ENCODE measurements around the gene GFOD1. TPM values are rescaled to one million over a fixed set of nuclear protein-coding genes. Genes with fewer than 3 reads are reported as not detected.

GFOD1 gene
- total RNA-seq, 4 donors from 2014 or later: 21.8 to 49.4 (median 31.1) TPM

GRCh38 chr6:13419422-13420195 is 67.8 kb downstream of the GFOD1 start:
- peak overlapping the region in 2 of 4 donors; percentile 0 to 49 for H3K27ac ChIP-seq
- no peak for DNase-seq (ENCODE audit: low spot score in 2 of 2)
- H3K36me3 ChIP-seq: no peaks in the 10 kb centered on the region
- no peaks in the 10 kb centered on the region for H3K9me3 ChIP-seq
- 79 to 84% methylated on average over 26 of the region's 26 CpGs for WGBS, 2 donors
- no peaks in the 10 kb centered on the region for H3K27me3 ChIP-seq
- no peak overlapping the region for H3K4me3 ChIP-seq
- peaks cover 0 to 49% (median 21%) of the 10 kb centered on the region in 4 donors for H3K4me1 ChIP-seq
- no peak for TF ChIP-seq EP300 (IDR thresholded peaks at IDR 0.05)
- no peak for TF ChIP-seq POLR2A (IDR thresholded peaks at IDR 0.05)

GRCh38 chr6:13418844-13419243 is 68.6 kb downstream of the GFOD1 start:
- WGBS, 2 donors: 80 to 81% methylated on average over 5 of the region's 5 CpGs
- Histone ChIP-seq H3K27ac (peak overlapping the region in 1 of 4 donors; percentile 0), H3K27me3 (no peaks in the 10 kb centered on the region), H3K4me1 (peaks cover 0 to 56% (median 23%) of the 10 kb centered on the region in 4 donors), H3K36me3 (no peaks in the 10 kb centered on the region), H3K9me3 (no peaks in the 10 kb centered on the region), H3K4me3 (no peak overlapping the region)
- DNase-seq (ENCODE audit: low spot score in 2 of 2): no peak
- no peak for TF ChIP-seq POLR2A (IDR thresholded peaks at IDR 0.05)
- TF ChIP-seq EP300 (IDR thresholded peaks at IDR 0.05): no peak
- TF ChIP-seq CTCF (IDR thresholded peaks at IDR 0.05): no peak

- H3K9me3 ChIP-seq: no peaks in the 10 kb centered on the region
- no peaks in the 10 kb centered on the region for H3K36me3 ChIP-seq
- no peak overlapping the region for H3K4me3 ChIP-seq
- H3K27ac ChIP-seq: no peak overlapping the region
- TF ChIP-seq POLR2A (IDR thresholded peaks at IDR 0.05) (no peak), CTCF (IDR thresholded peaks at IDR 0.05) (no peak), EP300 (IDR thresholded peaks at IDR 0.05) (no peak)
- peaks cover 0 to 61% (median 25%) of the 10 kb centered on the region in 4 donors for H3K4me1 ChIP-seq
- no peaks in the 10 kb centered on the region for H3K27me3 ChIP-seq
- no peak for DNase-seq (ENCODE audit: low spot score in 2 of 2)
- WGBS, 2 donors: 81 to 90% methylated on average over 2 of the region's 2 CpGs
These were observed 69.4 kb downstream of the GFOD1 start for GRCh38 chr6:13417954-13418353.

GRCh38 chr6:13417431-13417830 is 70.0 kb downstream of the GFOD1 start:
- peaks cover 0 to 61% (median 22%) of the 10 kb centered on the region in 4 donors for H3K4me1 ChIP-seq
- no peak for TF ChIP-seq CTCF (IDR thresholded peaks at IDR 0.05)
- no peak for TF ChIP-seq EP300 (IDR thresholded peaks at IDR 0.05)
- TF ChIP-seq POLR2A (IDR thresholded peaks at IDR 0.05): no peak
- H3K27me3 ChIP-seq: no peaks in the 10 kb centered on the region
- no peak for DNase-seq (ENCODE audit: low spot score in 2 of 2)
- no peaks in the 10 kb centered on the region for H3K36me3 ChIP-seq
- no peak overlapping the region for H3K4me3 ChIP-seq
- no peak overlapping the region for H3K27ac ChIP-seq
- H3K9me3 ChIP-seq: no peaks in the 10 kb centered on the region
- 61 to 67% methylated on average over 6 of the region's 6 CpGs for WGBS, 2 donors

GRCh38 chr6:13415283-13415682 is 72.1 kb downstream of the GFOD1 start:
- DNase-seq (ENCODE audit: low spot score in 2 of 2): no peak
- H3K4me3 ChIP-seq: no peak overlapping the region
- WGBS, 2 donors: 62 to 66% methylated on average over 5 of the region's 5 CpGs
- H3K4me1 ChIP-seq: peaks cover 0 to 49% (median 16%) of the 10 kb centered on the region in 4 donors
- H3K27me3 ChIP-seq: no peaks in the 10 kb centered on the region
- H3K9me3 ChIP-seq: no peaks in the 10 kb centered on the region
- H3K36me3 ChIP-seq: no peaks in the 10 kb centered on the region
- peak overlapping the region in 2 of 4 donors; percentile 46 to 57 for H3K27ac ChIP-seq
- TF ChIP-seq POLR2A (IDR thresholded peaks at IDR 0.05) (no peak), EP300 (IDR thresholded peaks at IDR 0.05) (no peak), CTCF (IDR thresholded peaks at IDR 0.05) (no peak)
